GM19397 (cell line): ENCODE measurements around the gene LRRK1.

ENCODE experiments used
- ATAC-seq: cut with Tn5 transposase; IDR thresholded peaks from one replicate; pipeline ENCODE4 v1.9.1; 2021; ENCODE audit warnings: mild to moderate bottlenecking, moderate library complexity; ENCODE audit not compliant: unreplicated experiment

The LRRK1 gene

GRCh38 chr15:100966997-100967396, 47.8 kb downstream of the LRRK1 start:
- ATAC-seq: peak; percentile 71

GRCh38 chr15:100968050-100968966, 49.2 kb downstream of the LRRK1 start:
- ATAC-seq: peak; percentile 57

- ATAC-seq: no peak
Observed at GRCh38 chr15:100972975-100973350, 53.8 kb downstream of the LRRK1 start.

- no peak for ATAC-seq
Observed at GRCh38 chr15:100973351-100974111, 54.4 kb downstream of the LRRK1 start.

GRCh38 chr15:100975043-100975442, 55.9 kb downstream of the LRRK1 start:
- ATAC-seq: no peak

- no peak for ATAC-seq
Observed at GRCh38 chr15:100980410-100981046, 61.4 kb downstream of the LRRK1 start.

- no peak for ATAC-seq
Observed at GRCh38 chr15:100981086-100981485, 61.9 kb downstream of the LRRK1 start.

- ATAC-seq: no peak
Observed at GRCh38 chr15:100983221-100983620, 64.1 kb downstream of the LRRK1 start.

GRCh38 chr15:100985401-100985800, 66.2 kb downstream of the LRRK1 start:
- ATAC-seq: no peak

GRCh38 chr15:100986158-100986896, 67.2 kb downstream of the LRRK1 start:
- ATAC-seq: no peak

GRCh38 chr15:100987143-100987542, 68.0 kb downstream of the LRRK1 start:
- no peak for ATAC-seq

- no peak for ATAC-seq
Observed at GRCh38 chr15:100988297-100988696, 69.1 kb downstream of the LRRK1 start.

GRCh38 chr15:100988857-100989256, 69.7 kb downstream of the LRRK1 start:
- ATAC-seq: no peak

GRCh38 chr15:100994597-100995446, 75.7 kb downstream of the LRRK1 start:
- ATAC-seq: no peak

GRCh38 chr15:100995471-100996430, 76.6 kb downstream of the LRRK1 start:
- no peak for ATAC-seq

- ATAC-seq: no peak
Observed at GRCh38 chr15:100997442-100997841, 78.3 kb downstream of the LRRK1 start.

GRCh38 chr15:100998630-100999029, 79.5 kb downstream of the LRRK1 start:
- no peak for ATAC-seq

- ATAC-seq: no peak
Observed at GRCh38 chr15:100999369-100999768, 80.2 kb downstream of the LRRK1 start.

GRCh38 chr15:101000271-101000681, 81.1 kb downstream of the LRRK1 start:
- no peak for ATAC-seq
